H9 (cell line): ENCODE data around the gene SEPTIN12. TPM values are rescaled to one million over a fixed set of nuclear protein-coding genes. Genes with fewer than 3 reads are reported as not detected.

Source experiments
- DNase-seq: peaks from one replicate; pipeline ENCODE4 v3.0.0-alpha.2; 2017
- H2AFZ ChIP-seq: one replicate; pipeline ENCODE4 v1.6.1; 2013; ENCODE audit warnings: mild to moderate bottlenecking, low read length, control low read depth, moderate library complexity
- H2AK5ac ChIP-seq: 2 replicates; pipeline ENCODE4 v1.6.1; 2013; ENCODE audit warnings: low read length, control low read depth, mixed read lengths; ENCODE audit not compliant: insufficient read length
- H2BK120ac ChIP-seq: one replicate; pipeline ENCODE4 v1.6.1; 2013; ENCODE audit warnings: low read depth, mild to moderate bottlenecking, low read length, control low read depth, inconsistent platforms; ENCODE audit not compliant: poor library complexity, severe bottlenecking
- H2BK12ac ChIP-seq: 2 replicates; pipeline ENCODE4 v1.6.1; 2013; ENCODE audit warnings: low read length, control low read depth, mixed read lengths, low read depth; ENCODE audit not compliant: insufficient read length
- H2BK15ac ChIP-seq: 2 replicates; pipeline ENCODE4 v1.6.1; 2013; ENCODE audit warnings: low read depth, low read length, control low read depth
- H2BK20ac ChIP-seq: one replicate; pipeline ENCODE4 v1.6.1; 2013; ENCODE audit warnings: low read depth, mild to moderate bottlenecking, low read length, control low read depth, inconsistent platforms; ENCODE audit not compliant: poor library complexity, severe bottlenecking
- H2BK5ac ChIP-seq: 2 replicates; pipeline ENCODE4 v1.6.1; 2013; ENCODE audit warnings: low read length, control low read depth, mixed read lengths; ENCODE audit not compliant: insufficient read length
- H3K14ac ChIP-seq: 2 replicates; pipeline ENCODE4 v1.6.1; 2013; ENCODE audit warnings: low read length, control low read depth; ENCODE audit not compliant: insufficient read depth
- H3K18ac ChIP-seq: 2 replicates; pipeline ENCODE4 v1.6.1; 2013; ENCODE audit warnings: low read depth, mild to moderate bottlenecking, mixed read lengths, low read length, control low read depth; ENCODE audit not compliant: insufficient read length
- H3K23ac ChIP-seq: 2 replicates; pipeline ENCODE4 v1.6.1; 2013; ENCODE audit warnings: low read length, control low read depth, mixed read lengths, low read depth; ENCODE audit not compliant: insufficient read length
- H3K23me2 ChIP-seq: 2 replicates; pipeline ENCODE4 v1.6.1; 2013; ENCODE audit warnings: low read depth, mild to moderate bottlenecking, mixed read lengths, low read length, control low read depth; ENCODE audit not compliant: insufficient read length, poor library complexity, severe bottlenecking
- H3K27ac ChIP-seq: 2 replicates; pipeline ENCODE4 v1.5.1; 2013; ENCODE audit warnings: low read length, control low read depth, mixed read lengths, low read depth; ENCODE audit not compliant: insufficient read length
- H3K27me3 ChIP-seq: 2 replicates; pipeline ENCODE4 v1.6.1; 2013; ENCODE audit warnings: low read length, control low read depth, inconsistent platforms; ENCODE audit not compliant: insufficient read depth
- H3K4ac ChIP-seq: 2 replicates; pipeline ENCODE4 v1.6.1; 2013; ENCODE audit warnings: low read depth, mild to moderate bottlenecking, control low read depth, inconsistent platforms, low read length, moderate library complexity
- H3K4me1 ChIP-seq: 2 replicates; pipeline ENCODE4 v1.6.1; 2013; ENCODE audit warnings: low read length, control low read depth, inconsistent platforms; ENCODE audit not compliant: insufficient read depth
- H3K4me2 ChIP-seq: 2 replicates; pipeline ENCODE4 v1.6.1; 2013; ENCODE audit warnings: low read length, control low read depth, mixed read lengths; ENCODE audit not compliant: insufficient read length, insufficient read depth
- H3K56ac ChIP-seq: 2 replicates; pipeline ENCODE4 v1.6.1; 2013; ENCODE audit warnings: low read depth, mild to moderate bottlenecking, mixed read lengths, low read length, control low read depth; ENCODE audit not compliant: insufficient read length
- H3K79me1 ChIP-seq: 2 replicates; pipeline ENCODE4 v1.6.1; 2013; ENCODE audit warnings: low read depth, mild to moderate bottlenecking, moderate library complexity, low read length, control low read depth, inconsistent platforms; ENCODE audit not compliant: insufficient read depth, poor library complexity, severe bottlenecking
- H3K79me2 ChIP-seq: 2 replicates; pipeline ENCODE4 v1.6.1; 2013; ENCODE audit warnings: low read length, control low read depth, inconsistent platforms; ENCODE audit not compliant: insufficient read depth
- H3K9ac ChIP-seq: 2 replicates; pipeline ENCODE4 v1.6.1; 2013; ENCODE audit warnings: low read length, control low read depth, mixed read lengths; ENCODE audit not compliant: insufficient read length; ENCODE audit errors: extremely low read depth
- H3K9me3 ChIP-seq: one replicate; pipeline ENCODE4 v1.6.1; 2013; ENCODE audit warnings: low read depth, low read length, inconsistent platforms; ENCODE audit not compliant: control insufficient read depth
- H3T11ph ChIP-seq: one replicate; pipeline ENCODE4 v1.6.1; 2013; ENCODE audit warnings: mild to moderate bottlenecking, low read length, control low read depth, inconsistent platforms
- H4K20me1 ChIP-seq: one replicate; pipeline ENCODE4 v1.6.1; 2013; ENCODE audit not compliant: control insufficient read depth, insufficient read length, insufficient read depth
- H4K5ac ChIP-seq: 2 replicates; pipeline ENCODE4 v1.6.1; 2013; ENCODE audit warnings: low read depth, mild to moderate bottlenecking, mixed read lengths, low read length, control low read depth; ENCODE audit not compliant: insufficient read length
- H4K8ac ChIP-seq: replicated peaks from 2 replicates; pipeline ENCODE4 v1.6.1; 2013; ENCODE audit warnings: low read length, control low read depth, mixed read lengths, low read depth; ENCODE audit not compliant: insufficient read length
- H4K91ac ChIP-seq: 2 replicates; pipeline ENCODE4 v1.6.1; 2013; ENCODE audit warnings: low read depth, mild to moderate bottlenecking, moderate library complexity, mixed read lengths, low read length, control low read depth; ENCODE audit not compliant: insufficient read length
- H3K27ac Mint-ChIP-seq, 3 experiments: 2 replicates in 2 of 3; 3 replicates in 1 of 3; pipeline ENCODE4 v1.8.0; 2020 to 2021; ENCODE audit warnings: mixed read lengths in 3 of 3, mild to moderate bottlenecking in 1 of 3, moderate library complexity in 1 of 3
- H3K27me3 Mint-ChIP-seq: 2 replicates; pipeline ENCODE4 v1.8.0; 2021; ENCODE audit warnings: low read depth, mild to moderate bottlenecking, moderate library complexity, mixed read lengths
- H3K36me3 Mint-ChIP-seq, 3 experiments: 2 replicates in 2 of 3; 3 replicates in 1 of 3; pipeline ENCODE4 v1.8.0; 2020 to 2021; ENCODE audit warnings: low read depth in 3 of 3, mixed read lengths in 3 of 3; ENCODE audit not compliant: insufficient read depth in 1 of 3
- H3K4me1 Mint-ChIP-seq, 2 experiments: 2 replicates each; pipeline ENCODE4 v1.8.0; 2020; ENCODE audit warnings: mixed read lengths in 2 of 2
- H3K4me3 Mint-ChIP-seq, 2 experiments: 2 replicates in 1 of 2; 3 replicates in 1 of 2; pipeline ENCODE4 v1.8.0; 2020 to 2021; ENCODE audit warnings: mild to moderate bottlenecking in 2 of 2, mixed read lengths in 2 of 2, moderate library complexity in 1 of 2
- H3K9me3 Mint-ChIP-seq, 2 experiments: 2 replicates in 1 of 2; 3 replicates in 1 of 2; pipeline ENCODE4 v1.8.0; 2020; ENCODE audit warnings: mild to moderate bottlenecking in 2 of 2, mixed read lengths in 2 of 2, moderate library complexity in 1 of 2
- CTCF ChIP-seq: fragments of 200-600 bp; sonication (generic); conservative IDR thresholded peaks from 3 replicates; pipeline ENCODE4 v1.8.0; 2021; ENCODE audit warnings: antibody characterized with exemption, mild to moderate bottlenecking
- WGBS: extraction: QIAGEN DNeasy Blood & Tissue Kit; methylation state at CpG from one replicate; pipeline ENCODE4 v1.1.7; 2013; ENCODE audit warnings: missing lambda C conversion rate, low lambda C conversion rate, mixed read lengths; ENCODE audit not compliant: insufficient read length; ENCODE audit errors: extremely low coverage; 5-methylcytosine and 5-hydroxymethylcytosine counted together
- total RNA-seq: library from RNA; stranded (reverse); gene quantifications from 2 replicates; pipeline ENCODE4 v1.2.1, GENCODE V29; 2021

The SEPTIN12 gene
- total RNA-seq, 1 experiment from 2014 or later, result 0.48 TPM

DNA sequence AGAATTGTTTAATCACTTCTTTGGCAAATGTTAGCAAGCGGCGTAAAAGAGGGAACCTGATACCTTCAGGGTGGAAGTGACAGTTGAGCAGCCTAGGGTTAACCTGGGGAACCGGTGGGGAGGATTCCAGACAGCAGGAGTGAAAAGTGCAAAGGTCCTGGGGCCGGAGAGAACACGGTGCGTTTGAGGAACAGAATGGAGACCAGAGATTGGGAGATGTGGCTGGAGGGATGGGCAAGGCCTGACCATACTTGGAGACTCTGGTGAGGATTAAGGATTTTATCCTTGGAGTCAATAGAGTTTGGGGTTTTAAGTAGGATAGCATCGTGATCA, 18.9 kb downstream of the SEPTIN12 start:
- H2BK12ac ChIP-seq, result no peak overlapping the region
- no peak overlapping the region for H3K9ac ChIP-seq
- H4K5ac ChIP-seq, result no peak overlapping the region
- no peak overlapping the region for H2AK5ac ChIP-seq
- no peaks in the 10 kb centered on the region for H3K4me1 ChIP-seq
- H3K56ac ChIP-seq, result no peak overlapping the region
- no peaks in the 10 kb centered on the region for H3K79me2 ChIP-seq
- H3K79me1 ChIP-seq, result no peaks in the 10 kb centered on the region
- peak overlapping the region; percentile 73 to 84; a peak in 4 of 5 replicates for H3K4me3 Mint-ChIP-seq
- no peak overlapping the region for H2BK120ac ChIP-seq
- no peak overlapping the region for H3T11ph ChIP-seq
- H3K23me2 ChIP-seq, result peaks cover 8% of the 10 kb centered on the region
- H3K4me1 Mint-ChIP-seq, result peaks cover 22 to 24% of the 10 kb centered on the region in 2 experiments
- no peak overlapping the region for H3K27ac ChIP-seq
- no peak overlapping the region for H2AFZ ChIP-seq
- H3K27me3 Mint-ChIP-seq, result no peaks in the 10 kb centered on the region
- no peaks in the 10 kb centered on the region for H3K27me3 ChIP-seq
- H2BK20ac ChIP-seq, result no peak overlapping the region
- no peak overlapping the region for H3K14ac ChIP-seq
- no peak overlapping the region for H2BK5ac ChIP-seq
- peak overlapping the region in 1 of 3 experiments; percentile 23; a peak in 1 of 7 replicates for H3K27ac Mint-ChIP-seq
- no peak overlapping the region for H3K18ac ChIP-seq
- H3K4me2 ChIP-seq, result peak overlapping the region; percentile 92
- no peaks in the 10 kb centered on the region for H4K20me1 ChIP-seq
- no CpG with 5 or more reads among the region's 7 CpGs for WGBS
- no peak overlapping the region for H3K23ac ChIP-seq
- no peak for TF ChIP-seq CTCF
- H3K9me3 Mint-ChIP-seq, result no peaks in the 10 kb centered on the region
- DNase-seq, result no peak
- H4K91ac ChIP-seq, result no peak overlapping the region
- H2BK15ac ChIP-seq, result no peak overlapping the region
- no peaks in the 10 kb centered on the region for H3K9me3 ChIP-seq
- peaks cover 0 to 7% (median 0%) of the 10 kb centered on the region in 3 experiments; a peak in 4 of 7 replicates for H3K36me3 Mint-ChIP-seq
- no peak overlapping the region for H3K4ac ChIP-seq
- no peak overlapping the region for H4K8ac ChIP-seq
